ENCODE data around the gene GKN1. TPM values are rescaled to one million over a fixed set of nuclear protein-coding genes. Genes with fewer than 3 reads are reported as not detected.

GKN1 gene
- total RNA-seq, 1 experiment from 2014 or later, result not detected

DNA sequence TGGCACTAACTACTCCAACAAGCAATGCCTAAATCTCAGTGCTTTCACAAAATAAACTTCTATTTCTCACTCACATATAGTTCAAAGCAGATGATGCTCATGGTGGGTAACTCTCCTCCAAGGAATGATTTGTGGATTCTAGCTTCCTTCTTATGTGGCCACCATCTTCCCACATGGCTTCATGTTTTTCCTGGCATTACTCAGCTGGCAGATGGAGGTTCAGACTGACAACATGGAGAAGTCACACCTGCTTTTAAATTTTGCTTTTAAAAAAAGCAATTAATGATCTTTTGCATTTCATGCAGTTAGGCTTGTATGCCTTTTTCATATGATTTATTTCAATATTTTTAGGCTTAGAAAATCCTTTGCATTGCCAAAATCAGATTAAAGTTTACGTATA, 15.4 kb upstream of the GKN1 start:
- DNase-seq (ENCODE audit: low spot score), result no peak

- DNase-seq (ENCODE audit: low spot score), result no peak
Measured at GRCh38 chr2:68961380-68961779, 13.1 kb upstream of the GKN1 start.

DNA sequence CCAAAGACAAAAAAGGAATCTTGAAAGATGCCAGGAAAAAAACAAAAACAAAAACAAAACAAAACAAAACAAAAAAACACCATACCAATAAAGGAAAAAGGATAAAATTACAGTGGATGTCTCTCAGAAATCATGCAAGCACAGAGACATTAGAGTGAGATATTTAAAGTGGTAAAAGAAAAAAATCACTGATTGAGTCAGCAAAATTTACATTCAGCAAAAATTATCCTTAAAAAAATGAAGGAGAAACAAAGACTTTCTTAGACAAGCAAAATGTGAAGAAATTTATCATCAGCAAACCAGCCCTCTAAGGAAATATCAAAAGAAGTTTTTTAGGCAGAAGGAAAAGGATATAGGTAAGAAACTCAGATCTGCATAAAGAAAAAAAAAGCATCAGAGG, 10.2 kb upstream of the GKN1 start:
- no peak for DNase-seq (ENCODE audit: low spot score)

GRCh38 chr2:68968221-68968620, 6.2 kb upstream of the GKN1 start:
- no peak for DNase-seq (ENCODE audit: low spot score)

DNA sequence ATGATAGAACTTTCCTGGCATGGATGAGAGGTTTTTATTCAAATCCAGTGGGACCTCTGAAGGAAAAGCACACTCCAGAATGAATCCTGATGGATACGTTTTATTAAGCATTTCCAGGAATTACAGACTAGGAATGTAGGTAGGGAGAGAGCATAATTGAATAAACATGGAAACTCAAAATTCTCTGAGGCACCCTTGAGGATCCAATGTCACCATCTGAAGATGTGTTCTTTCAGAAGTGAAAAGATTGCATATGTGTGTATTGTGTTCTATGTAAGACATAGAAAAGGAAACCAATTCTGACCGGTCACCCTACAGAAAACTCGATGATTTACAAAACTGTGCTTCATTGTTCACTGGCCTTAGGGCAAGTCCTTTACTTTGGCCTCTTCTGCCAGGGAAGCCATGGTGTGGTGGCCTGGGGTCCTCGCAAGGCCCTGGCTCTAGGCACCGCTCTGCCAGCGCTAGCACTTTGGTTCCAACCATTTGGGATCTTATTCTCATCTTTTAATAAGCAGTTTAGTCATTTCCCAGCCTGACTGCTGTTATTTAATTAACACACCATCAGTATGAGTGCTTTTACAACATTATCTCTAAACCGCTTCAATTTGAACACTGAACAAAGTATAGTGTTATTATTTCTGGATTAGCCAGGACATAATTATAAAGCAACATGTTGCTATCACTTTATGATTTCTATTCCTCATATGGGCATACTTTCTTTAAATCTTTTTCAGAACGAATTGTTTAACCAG, 4.5 kb upstream of the GKN1 start:
- DNase-seq (ENCODE audit: low spot score), result no peak

DNA sequence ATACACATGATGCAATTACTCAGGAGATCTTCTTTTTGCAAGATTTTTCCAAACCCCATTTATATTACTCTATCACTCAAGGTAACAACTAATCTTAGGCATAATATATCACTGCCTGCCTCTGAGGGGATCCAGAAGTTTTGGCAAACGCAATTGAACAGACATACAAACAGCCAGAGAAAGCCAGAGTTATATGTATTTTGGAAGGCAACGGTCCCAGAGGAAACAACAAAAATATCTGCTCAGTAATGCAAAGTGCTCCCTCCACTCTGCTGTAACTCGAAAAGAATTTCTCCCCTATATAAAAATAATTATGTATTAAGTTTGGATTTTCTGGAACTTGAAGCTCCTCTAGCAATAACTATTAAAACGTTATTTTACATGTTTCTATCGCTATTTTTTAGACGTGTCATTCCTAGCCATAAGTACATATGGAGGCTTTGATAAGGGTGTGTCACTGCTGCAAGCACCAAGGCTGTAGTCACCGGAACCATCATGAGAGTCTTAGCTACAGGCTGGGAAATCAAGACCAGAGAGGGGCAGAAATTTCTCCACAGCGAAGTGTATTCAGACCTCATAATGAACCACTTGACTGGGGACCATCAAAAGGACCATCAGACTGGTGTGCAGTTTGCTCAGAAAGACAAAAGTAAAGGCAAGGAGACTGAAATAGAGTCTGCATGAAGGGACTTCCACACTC, 3.7 kb upstream of the GKN1 start:
- DNase-seq (ENCODE audit: low spot score), result no peak

DNA sequence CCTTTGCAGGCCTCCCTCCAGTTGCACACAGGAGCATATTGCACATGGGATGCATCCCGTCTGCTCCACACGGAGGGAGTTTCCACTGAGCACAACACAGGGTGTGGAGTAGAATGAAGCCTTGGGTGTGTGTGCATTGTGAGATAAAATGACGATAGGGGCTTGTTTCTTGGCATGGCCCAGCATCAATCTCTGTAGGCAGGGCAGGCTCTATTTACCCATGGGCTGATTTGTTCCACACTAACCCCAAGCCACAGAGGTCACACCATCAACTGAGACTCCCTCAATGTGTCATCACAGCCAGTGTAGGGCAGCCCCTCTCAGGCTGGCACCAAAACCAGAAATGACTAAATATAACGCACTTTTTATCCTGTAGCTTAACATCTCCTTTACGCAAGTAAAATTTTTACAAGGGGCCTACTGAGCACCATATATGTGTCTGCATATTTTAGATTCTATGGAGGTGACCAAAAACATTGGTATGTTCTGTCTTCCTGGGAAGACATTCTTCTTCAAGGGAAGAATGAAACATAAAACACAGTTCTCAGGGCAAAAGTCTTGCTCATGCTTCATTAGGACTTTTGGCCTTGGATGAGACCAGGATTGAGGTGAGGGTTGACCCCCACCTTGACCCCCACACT, 2.7 kb upstream of the GKN1 start:
- no peak for DNase-seq (ENCODE audit: low spot score)

DNA sequence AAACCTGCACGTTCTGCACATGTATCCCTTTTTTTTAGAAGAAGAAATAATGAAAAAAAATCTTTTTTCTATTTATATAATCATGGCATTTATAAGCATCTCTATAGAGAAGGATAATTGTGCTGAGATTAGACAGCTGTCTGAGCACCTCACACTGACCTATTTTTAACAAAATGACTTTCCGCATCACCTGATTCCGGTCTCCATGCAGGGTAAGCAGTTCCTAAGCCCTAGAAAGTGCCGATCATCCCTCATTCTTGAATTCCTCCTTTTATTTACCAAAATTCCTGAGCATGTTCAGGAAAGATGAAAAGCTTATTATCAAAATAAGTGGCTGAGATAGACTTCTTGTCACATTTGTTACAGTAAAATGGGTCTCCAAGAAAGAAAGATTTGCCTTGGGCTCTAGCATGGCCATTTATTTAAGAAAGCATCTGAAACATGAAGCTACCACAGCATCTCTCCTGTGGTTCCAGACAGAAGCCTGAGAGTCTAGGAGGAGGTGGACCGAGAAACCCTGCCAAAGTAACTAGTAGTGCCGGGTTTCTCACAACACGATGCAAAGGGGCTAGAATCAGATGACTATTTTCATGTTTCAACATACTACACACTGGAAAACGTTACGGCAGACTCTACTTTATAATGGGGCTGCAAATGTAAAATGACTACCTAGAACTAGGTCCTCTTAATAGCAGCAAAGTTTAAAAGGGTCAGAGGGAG, 670 bp downstream of the GKN1 start:
- no peak for DNase-seq (ENCODE audit: low spot score)

DNA sequence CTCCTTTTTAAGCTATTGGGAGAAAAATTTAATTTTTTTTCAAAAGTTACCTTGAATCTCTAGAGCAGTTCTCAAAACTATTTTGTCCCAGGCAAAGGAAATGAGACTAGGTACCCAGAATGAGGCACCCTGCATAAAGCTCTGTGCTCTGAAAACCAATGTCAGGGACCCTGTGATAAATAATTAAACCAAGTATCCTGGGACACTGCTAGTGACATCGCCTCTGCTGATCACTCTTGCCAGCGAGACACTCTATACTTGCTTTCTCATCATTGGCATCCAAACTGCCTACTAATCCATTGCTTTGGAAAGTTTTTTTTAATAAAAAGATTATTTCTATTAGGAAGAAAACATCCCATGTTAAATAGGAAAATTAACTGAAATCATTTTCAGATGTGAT, 1.4 kb downstream of the GKN1 start:
- no peak for DNase-seq (ENCODE audit: low spot score)

GRCh38 chr2:68977453-68977852, 3.0 kb downstream of the GKN1 start:
- DNase-seq (ENCODE audit: low spot score), result no peak

DNA sequence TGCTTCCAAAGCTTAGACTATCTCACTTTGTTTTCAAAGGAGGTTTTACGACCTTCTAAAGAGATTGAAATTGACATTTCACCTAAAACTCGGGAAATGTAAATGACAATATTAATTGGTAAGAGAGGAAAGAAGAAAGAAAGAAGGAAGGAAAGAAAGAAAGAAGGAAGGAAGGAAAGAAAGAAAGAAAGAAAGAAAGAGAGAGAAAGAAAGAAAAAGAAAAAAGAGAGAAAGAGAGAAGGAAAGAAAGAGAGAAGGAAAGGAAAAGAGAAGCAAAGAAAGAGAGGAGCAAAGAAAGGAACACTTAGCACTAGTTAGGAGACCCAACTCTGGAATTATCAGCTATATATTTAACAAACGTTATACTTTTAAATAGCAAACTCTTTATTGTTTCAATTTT, 3.7 kb downstream of the GKN1 start:
- no peak for DNase-seq (ENCODE audit: low spot score)

DNA sequence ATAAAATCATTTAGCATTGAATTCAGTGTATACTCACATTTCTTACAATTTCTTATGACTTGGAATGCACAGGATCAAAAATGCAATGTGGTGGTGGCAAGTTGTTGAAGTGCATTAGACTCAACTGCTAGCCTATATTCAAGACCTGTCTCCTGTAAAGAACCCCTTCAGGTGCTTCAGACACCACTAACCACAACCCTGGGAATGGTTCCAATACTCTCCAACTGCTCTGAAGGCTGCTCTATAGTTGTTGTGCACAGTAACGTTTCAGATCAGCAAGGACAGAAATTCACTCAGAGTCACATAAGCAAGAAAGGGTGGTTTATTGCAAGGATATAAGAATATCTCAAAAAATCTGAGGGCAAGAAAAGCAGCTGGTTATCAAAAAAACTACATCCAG, 6.5 kb downstream of the GKN1 start:
- no peak for DNase-seq (ENCODE audit: low spot score)

DNA sequence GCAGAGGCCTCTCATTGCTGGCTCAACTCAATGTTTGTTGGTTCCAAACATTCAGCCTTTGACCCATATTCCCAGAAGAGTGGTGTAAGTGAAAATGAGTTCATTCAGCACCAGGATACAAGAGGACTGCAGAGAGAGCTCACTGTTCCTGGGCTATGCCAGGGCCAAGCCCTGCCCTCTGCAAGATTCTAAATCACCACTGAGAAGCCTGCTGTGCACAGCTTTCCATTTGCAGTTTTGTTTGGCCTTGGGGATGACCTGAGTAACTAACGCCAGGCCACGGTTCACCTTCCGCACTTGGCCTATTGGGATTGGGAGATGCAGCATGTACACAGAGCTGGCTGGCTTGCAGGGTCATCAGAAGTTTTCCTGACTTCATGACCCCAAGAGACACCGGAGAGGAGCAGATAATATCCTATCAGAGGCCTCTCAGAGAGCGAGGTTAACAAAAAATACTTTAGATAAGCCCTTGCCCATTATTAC, 12.6 kb downstream of the GKN1 start:
- DNase-seq (ENCODE audit: low spot score), result no peak

- DNase-seq (ENCODE audit: low spot score), result no peak
Measured at GRCh38 chr2:68989035-68989434, 14.6 kb downstream of the GKN1 start.

DNA sequence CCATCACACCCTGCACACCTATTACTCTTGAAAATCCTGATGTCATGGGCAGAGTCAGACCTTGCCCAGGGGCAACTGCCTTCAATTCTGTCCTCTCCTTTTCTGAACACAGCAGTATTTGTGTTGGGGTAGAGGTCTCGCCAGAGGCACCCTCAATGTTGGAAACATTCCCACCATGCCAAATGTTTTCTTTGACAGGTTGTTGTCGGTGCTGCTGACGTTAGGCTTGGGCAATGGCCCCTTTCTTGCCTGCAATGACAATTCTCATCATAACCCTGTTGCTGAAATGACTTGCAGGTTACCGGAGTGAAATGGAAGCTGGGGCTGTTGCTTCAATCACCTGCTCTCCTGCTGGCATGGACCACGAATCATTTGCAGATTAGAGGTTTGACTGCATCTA, 17.9 kb downstream of the GKN1 start:
- DNase-seq (ENCODE audit: low spot score), result no peak

DNA sequence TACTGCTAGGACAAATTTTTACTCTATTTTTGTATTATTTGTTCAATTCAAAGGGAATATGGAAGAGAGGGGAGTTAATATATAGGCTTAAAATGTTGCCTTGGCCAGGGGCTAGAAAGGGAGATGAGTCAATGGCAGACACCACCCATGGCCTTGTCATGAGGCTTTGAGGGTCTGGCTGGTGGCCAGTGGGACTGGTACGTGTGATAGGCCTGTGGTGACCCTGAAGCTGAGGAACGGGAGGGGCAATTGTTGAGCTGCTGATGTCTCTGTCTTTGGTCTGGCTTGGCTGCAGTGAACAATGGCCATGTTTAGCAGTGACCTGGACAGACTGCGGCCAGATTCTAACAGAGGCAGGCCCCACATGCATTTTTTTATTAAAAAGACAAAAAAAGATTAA, 18.5 kb downstream of the GKN1 start:
- no peak for DNase-seq (ENCODE audit: low spot score)

DNA sequence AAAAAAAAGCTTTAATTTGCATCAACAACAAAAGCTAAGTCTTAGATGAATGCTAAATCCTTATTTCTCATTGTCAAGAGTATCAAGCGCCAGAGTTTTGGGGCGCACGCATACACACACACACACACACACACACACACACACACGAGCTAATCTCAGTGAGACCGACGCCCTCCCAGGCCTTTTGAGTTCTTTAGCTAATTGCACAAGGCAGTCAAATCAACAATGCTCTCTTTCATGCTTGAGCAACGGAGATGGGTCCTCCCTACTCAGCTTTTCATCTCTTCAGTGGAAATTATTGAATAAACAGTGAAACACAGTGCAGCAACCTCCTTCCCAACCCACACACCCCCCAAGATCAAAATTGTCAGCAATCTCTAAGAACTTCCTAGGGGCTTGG, 19.2 kb downstream of the GKN1 start:
- no peak for DNase-seq (ENCODE audit: low spot score)

DNA sequence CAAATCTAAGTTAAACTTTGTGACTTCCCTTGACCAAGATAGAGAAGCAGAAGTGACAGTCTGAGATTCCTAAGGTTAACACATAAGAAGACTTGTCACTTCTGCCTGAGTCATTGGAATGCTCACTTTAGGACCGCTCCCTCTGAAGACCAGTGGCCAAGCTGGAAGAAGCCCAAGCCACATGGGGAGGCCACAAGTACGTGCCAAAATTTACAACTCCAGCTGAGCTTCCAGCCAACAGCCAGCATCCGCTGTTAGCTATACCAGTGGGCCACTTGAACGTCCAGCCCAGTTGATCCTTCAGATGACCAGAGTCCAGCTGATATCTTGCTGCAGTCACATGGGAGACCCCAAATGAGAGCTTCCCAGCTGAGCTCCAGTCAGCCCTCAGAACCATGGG, 20.4 kb downstream of the GKN1 start:
- no peak for DNase-seq (ENCODE audit: low spot score)

GRCh38 chr2:68995916-68996315, 21.5 kb downstream of the GKN1 start:
- DNase-seq (ENCODE audit: low spot score), result no peak

- no peak for DNase-seq (ENCODE audit: low spot score)
Measured at GRCh38 chr2:68997401-68997800, 23.0 kb downstream of the GKN1 start.

- DNase-seq (ENCODE audit: low spot score), result no peak
Measured at GRCh38 chr2:69001879-69002278, 27.4 kb downstream of the GKN1 start.

DNA sequence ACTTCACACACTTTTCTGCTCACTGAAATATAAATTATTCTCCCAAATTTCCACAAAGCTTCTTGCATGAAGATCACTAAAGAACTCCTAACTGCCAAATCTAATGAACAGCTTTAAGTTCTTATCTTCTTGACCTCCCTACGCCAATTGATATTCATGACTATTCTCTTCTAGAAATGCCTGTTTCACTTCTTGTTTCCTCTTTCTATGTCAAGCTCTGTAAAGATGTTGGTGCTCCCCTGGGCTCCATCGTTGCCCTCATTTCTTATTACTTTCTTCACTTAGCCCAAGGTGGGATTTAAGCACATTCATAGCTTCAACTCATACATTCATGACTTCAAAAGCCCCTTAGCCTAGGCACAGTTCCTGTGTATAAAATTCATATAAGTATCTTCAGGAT, 29.3 kb downstream of the GKN1 start:
- no peak for DNase-seq (ENCODE audit: low spot score)
